Neutrophil (primary cell): ENCODE measurements around the gene FAM114A1.

Experiments used
- H3K27ac ChIP-seq: fragments of 200-600 bp; sonication (generic); 2 replicates; pipeline ENCODE4 v1.5.1; 2016; ENCODE audit warnings: mild to moderate bottlenecking, moderate library complexity
- H3K27me3 ChIP-seq: fragments of 200-600 bp; sonication (generic); 2 replicates; pipeline ENCODE4 v1.6.0; 2016; ENCODE audit warnings: mild to moderate bottlenecking
- H3K36me3 ChIP-seq: fragments of 200-600 bp; sonication (generic); 2 replicates; pipeline ENCODE4 v1.5.1; 2017
- H3K4me1 ChIP-seq, 2 experiments: fragments of 200-600 bp in 1 of 2; sonication (generic) in 1 of 2; 1 replicate in 1 of 2; 2 replicates in 1 of 2; pipeline versions ENCODE4 v1.5.1 to v1.6.1; 2013 to 2016; ENCODE audit warnings: low read depth in 1 of 2, low read length in 1 of 2, mild to moderate bottlenecking in 1 of 2, moderate library complexity in 1 of 2; ENCODE audit not compliant: control insufficient read depth in 1 of 2, insufficient read depth in 1 of 2
- H3K4me3 ChIP-seq, 2 experiments: fragments of 200-600 bp in 1 of 2; sonication (generic) in 1 of 2; 1 replicate in 1 of 2; 2 replicates in 1 of 2; pipeline ENCODE4 v1.5.1; 2013 to 2016; ENCODE audit warnings: low read depth in 1 of 2, low read length in 1 of 2, mild to moderate bottlenecking in 1 of 2, moderate library complexity in 1 of 2
- H3K9me3 ChIP-seq: fragments of 200-600 bp; sonication (generic); 2 replicates; pipeline ENCODE4 v1.5.1; 2016
- CTCF ChIP-seq: fragments of 200-600 bp; sonication (generic); IDR thresholded peaks from 2 replicates; pipeline ENCODE4 v1.5.1; 2016; ENCODE audit warnings: antibody characterized with exemption

FAM114A1 gene

GRCh38 chr4:38858097-38858420 lies 9.5 kb upstream of the FAM114A1 start:
- no peak for TF ChIP-seq CTCF
- Histone ChIP-seq H3K27ac (peak overlapping the region; percentile 96), H3K4me1 (peaks cover 63 to 73% of the 10 kb centered on the region in 2 experiments), H3K36me3 (no peaks in the 10 kb centered on the region), H3K9me3 (no peaks in the 10 kb centered on the region), H3K27me3 (no peaks in the 10 kb centered on the region), H3K4me3 (peak overlapping the region; percentile 69 to 77)

- H3K36me3 ChIP-seq: no peaks in the 10 kb centered on the region
- TF ChIP-seq CTCF: no peak
- peak overlapping the region; percentile 96 for H3K27ac ChIP-seq
- H3K4me3 ChIP-seq: no peak overlapping the region
- H3K4me1 ChIP-seq: peaks cover 50 to 60% of the 10 kb centered on the region in 2 experiments
- H3K9me3 ChIP-seq: no peaks in the 10 kb centered on the region
- H3K27me3 ChIP-seq: no peaks in the 10 kb centered on the region
Measured at GRCh38 chr4:38859501-38859900, 8.1 kb upstream of the FAM114A1 start.

GRCh38 chr4:38860788-38861424 lies 6.7 kb upstream of the FAM114A1 start:
- Histone ChIP-seq H3K36me3 (no peaks in the 10 kb centered on the region), H3K4me3 (no peak overlapping the region), H3K9me3 (no peaks in the 10 kb centered on the region), H3K27me3 (no peaks in the 10 kb centered on the region), H3K4me1 (peaks cover 43 to 52% of the 10 kb centered on the region in 2 experiments), H3K27ac (peak overlapping the region; percentile 28)
- TF ChIP-seq CTCF: peak; percentile 73

GRCh38 chr4:38861791-38862190 lies 5.8 kb upstream of the FAM114A1 start:
- H3K9me3 ChIP-seq: no peaks in the 10 kb centered on the region
- no peak for TF ChIP-seq CTCF
- H3K36me3 ChIP-seq: no peaks in the 10 kb centered on the region
- H3K4me1 ChIP-seq: peaks cover 41 to 46% of the 10 kb centered on the region in 2 experiments
- no peak overlapping the region for H3K4me3 ChIP-seq
- no peak overlapping the region for H3K27ac ChIP-seq
- no peaks in the 10 kb centered on the region for H3K27me3 ChIP-seq

GRCh38 chr4:38865445-38865844 lies 2.2 kb upstream of the FAM114A1 start:
- TF ChIP-seq CTCF: no peak
- no peak overlapping the region for H3K4me3 ChIP-seq
- H3K4me1 ChIP-seq: peaks cover 23 to 24% of the 10 kb centered on the region in 2 experiments
- H3K27ac ChIP-seq: peak overlapping the region; percentile 44
- no peaks in the 10 kb centered on the region for H3K9me3 ChIP-seq
- no peaks in the 10 kb centered on the region for H3K27me3 ChIP-seq
- no peaks in the 10 kb centered on the region for H3K36me3 ChIP-seq
